Caco-2 (cell line): ENCODE measurements around the gene DMBX1. TPM values are rescaled to one million over a fixed set of nuclear protein-coding genes. Genes with fewer than 3 reads are reported as not detected.

Experiments
- BruUV-seq: library from RNA; stranded (reverse); fragments of 400-500 nt; replicated peaks from 2 replicates; lab custom pipeline; 2021; lab: Mats Ljungman, UMichigan
- CTCF ChIA-PET: fragments of 300-600 bp; sonication (Branson Sonifier 250); formaldehyde crosslinking; loops from one replicate; lab custom pipeline; 2022; ENCODE audit warnings: antibody characterized with exemption; lab: Charles Lee
- POLR2A ChIA-PET: fragments of 300-600 bp; sonication (Branson Sonifier 250); formaldehyde crosslinking; loops from one replicate; lab custom pipeline; 2022; ENCODE audit warnings: antibody characterized with exemption; lab: Charles Lee
- DNase-seq, 2 experiments: peaks; one replicate each; pipeline versions ENCODE4 v3.0.0 to v3.0.0-alpha.2; 2020 to 2022
- H3K27me3 ChIP-seq: replicated peaks from 2 replicates; pipeline ENCODE4 v1.6.0; 2011; ENCODE audit warnings: low read length; ENCODE audit not compliant: control insufficient read depth, insufficient read depth
- H3K36me3 ChIP-seq: 2 replicates; pipeline ENCODE4 v1.5.1; 2011; ENCODE audit warnings: low read length; ENCODE audit not compliant: control insufficient read depth, insufficient read depth
- H3K4me1 ChIP-seq: fragments of 250-450 bp; sonication (Bioruptor Pico); 2 replicates; pipeline ENCODE4 v1.5.1; 2020; ENCODE audit warnings: mild to moderate bottlenecking
- H3K4me3 ChIP-seq: 2 replicates; pipeline ENCODE4 v1.5.1; 2011; ENCODE audit warnings: low read depth, mild to moderate bottlenecking, control low read depth, low read length
- H3K9me3 ChIP-seq: fragments of 250-450 bp; sonication (Bioruptor Pico); 2 replicates; pipeline ENCODE4 v1.5.1; 2020; ENCODE audit warnings: mild to moderate bottlenecking, moderate library complexity
- H3K27ac Mint-ChIP-seq: one replicate; pipeline ENCODE4 v1.8.0; 2022; ENCODE audit warnings: mixed read lengths; ENCODE audit not compliant: unreplicated experiment
- H3K27me3 Mint-ChIP-seq: one replicate; pipeline ENCODE4 v1.8.0; 2022; ENCODE audit warnings: mixed read lengths; ENCODE audit not compliant: insufficient read depth, unreplicated experiment
- H3K36me3 Mint-ChIP-seq: one replicate; pipeline ENCODE4 v1.8.0; 2022; ENCODE audit warnings: mild to moderate bottlenecking, mixed read lengths; ENCODE audit not compliant: insufficient read depth, unreplicated experiment
- H3K4me1 Mint-ChIP-seq: one replicate; pipeline ENCODE4 v1.8.0; 2022; ENCODE audit warnings: low read depth, mixed read lengths; ENCODE audit not compliant: unreplicated experiment
- H3K4me3 Mint-ChIP-seq: one replicate; pipeline ENCODE4 v1.8.0; 2022; ENCODE audit warnings: mild to moderate bottlenecking, moderate library complexity, mixed read lengths; ENCODE audit not compliant: unreplicated experiment
- H3K9me3 Mint-ChIP-seq: one replicate; pipeline ENCODE4 v1.8.0; 2022; ENCODE audit warnings: mixed read lengths; ENCODE audit not compliant: unreplicated experiment
- CTCF ChIP-seq, 2 experiments: fragments of 200-600 bp in 1 of 2; IDR thresholded peaks; 1 replicate in 1 of 2; 2 replicates in 1 of 2; pipeline versions ENCODE4 v1.5.1 to v1.8.0; 2011 to 2022; ENCODE audit warnings: antibody characterized with exemption in 1 of 2, control low read depth in 1 of 2, inconsistent platforms in 1 of 2, low read depth in 1 of 2, low read length in 1 of 2, mild to moderate bottlenecking in 1 of 2, moderate library complexity in 1 of 2; ENCODE audit not compliant: insufficient read depth in 1 of 2, severe bottlenecking in 1 of 2, unreplicated experiment in 1 of 2
- intact Hi-C: fragments of 100-400 bp; cut with micrococcal nuclease; formaldehyde crosslinking; loops from one replicate; pipeline ENCODE4 v1.10.0; 2022; ENCODE audit not compliant: unreplicated experiment
- total RNA-seq: library from RNA; stranded (reverse); gene quantifications from 2 replicates; pipeline ENCODE4 v1.2.3, GENCODE V29; 2022

DMBX1 gene
- total RNA-seq, 1 experiment from 2014 or later = 0.16 TPM

- Histone ChIP-seq H3K27me3 (no peaks in the 10 kb centered on the region), H3K4me3 (no peak overlapping the region), H3K9me3 (no peaks in the 10 kb centered on the region), H3K36me3 (no peaks in the 10 kb centered on the region), H3K4me1 (no peaks in the 10 kb centered on the region)
- H3K27me3 Mint-ChIP-seq = peaks cover 8% of the 10 kb centered on the region
- H3K4me1 Mint-ChIP-seq = no peaks in the 10 kb centered on the region
- no peak overlapping the region for H3K27ac Mint-ChIP-seq
- no TSS peak for BruUV-seq
- H3K9me3 Mint-ChIP-seq = no peaks in the 10 kb centered on the region
- DNase-seq = no peak
- POLR2A ChIA-PET = no interaction called here
- intact Hi-C loops = no loop called here
- no peaks in the 10 kb centered on the region for H3K36me3 Mint-ChIP-seq
- CTCF ChIA-PET = interaction anchor here (0.5 to 0.6 kb wide), 2 partner anchors 13 to 36 kb away, joined by 3 read pairs; no protein-coding TSS in a partner anchor
- TF ChIP-seq CTCF (IDR thresholded peaks at IDR 0.05; ENCODE audit: insufficient read depth in 1 of 2, low read depth in 1 of 2, low read length in 1 of 2, severe bottlenecking in 1 of 2, unreplicated experiment in 1 of 2) = no peak
- H3K4me3 Mint-ChIP-seq = no peak overlapping the region
Measured at GRCh38 chr1:46453449-46453848, 36.2 kb upstream of the DMBX1 start.

GRCh38 chr1:46455951-46456350, 33.7 kb upstream of the DMBX1 start:
- intact Hi-C loops = no loop called here

DNA sequence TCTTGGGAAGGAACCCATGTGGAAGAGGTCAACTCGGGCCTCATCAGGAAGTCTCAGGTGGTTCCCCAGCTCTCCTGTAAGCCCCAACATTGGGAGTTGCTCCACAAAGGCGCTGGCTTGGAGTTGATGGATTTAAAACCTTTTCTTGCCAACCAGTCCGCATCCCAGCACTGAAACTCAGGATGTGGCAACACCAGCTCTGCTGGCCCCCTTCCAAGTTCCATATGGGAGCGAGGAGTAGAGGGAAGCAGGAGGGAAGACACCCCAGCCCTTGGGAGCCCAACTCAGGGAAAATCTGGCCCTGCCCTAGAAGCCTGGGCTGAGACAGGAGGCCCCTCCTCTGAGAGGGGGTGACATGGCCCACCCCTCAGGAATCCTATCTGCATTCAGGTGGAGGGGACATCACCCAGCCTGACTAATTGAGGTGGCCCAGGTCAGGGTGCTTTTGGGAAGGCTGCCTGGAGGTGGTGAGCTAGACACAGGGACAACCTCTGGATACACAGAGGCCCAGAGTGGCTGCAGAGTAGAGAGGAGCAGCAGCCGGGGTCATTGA, 33.1 kb upstream of the DMBX1 start:
- peaks cover 25% of the 10 kb centered on the region for H3K27me3 Mint-ChIP-seq
- H3K9me3 Mint-ChIP-seq = no peaks in the 10 kb centered on the region
- no peak overlapping the region for H3K4me3 ChIP-seq
- no peak overlapping the region for H3K4me3 Mint-ChIP-seq
- ChIA-PET POLR2A (no interaction called here), CTCF (no interaction called here)
- TF ChIP-seq CTCF (IDR thresholded peaks at IDR 0.05; ENCODE audit: insufficient read depth in 1 of 2, low read depth in 1 of 2, low read length in 1 of 2, severe bottlenecking in 1 of 2, unreplicated experiment in 1 of 2) = no peak
- DNase-seq = no peak
- no peaks in the 10 kb centered on the region for H3K4me1 ChIP-seq
- intact Hi-C loops = no loop called here
- no peaks in the 10 kb centered on the region for H3K27me3 ChIP-seq
- no peaks in the 10 kb centered on the region for H3K36me3 Mint-ChIP-seq
- no TSS peak for BruUV-seq
- H3K36me3 ChIP-seq = no peaks in the 10 kb centered on the region
- no peaks in the 10 kb centered on the region for H3K4me1 Mint-ChIP-seq
- no peak overlapping the region for H3K27ac Mint-ChIP-seq
- no peaks in the 10 kb centered on the region for H3K9me3 ChIP-seq

More at GRCh38 chr1:46455951-46456350, 33.7 kb upstream of the DMBX1 start:
- H3K4me1 Mint-ChIP-seq = no peaks in the 10 kb centered on the region
- TF ChIP-seq CTCF (IDR thresholded peaks at IDR 0.05; ENCODE audit: insufficient read depth in 1 of 2, low read depth in 1 of 2, low read length in 1 of 2, severe bottlenecking in 1 of 2, unreplicated experiment in 1 of 2) = no peak
- POLR2A ChIA-PET = no interaction called here
- peaks cover 19% of the 10 kb centered on the region for H3K27me3 Mint-ChIP-seq
- CTCF ChIA-PET = interaction anchor here (0.5 kb wide), 1 partner anchor 23 kb away, joined by 3 read pairs; no protein-coding TSS in a partner anchor
- H3K9me3 ChIP-seq = no peaks in the 10 kb centered on the region
- no peaks in the 10 kb centered on the region for H3K36me3 Mint-ChIP-seq
- no peaks in the 10 kb centered on the region for H3K9me3 Mint-ChIP-seq
- no TSS peak for BruUV-seq
- no peak for DNase-seq
- no peaks in the 10 kb centered on the region for H3K36me3 ChIP-seq
- no peaks in the 10 kb centered on the region for H3K27me3 ChIP-seq
- no peak overlapping the region for H3K4me3 Mint-ChIP-seq
- H3K4me1 ChIP-seq = no peaks in the 10 kb centered on the region
- H3K4me3 ChIP-seq = no peak overlapping the region
- H3K27ac Mint-ChIP-seq = no peak overlapping the region
